HepG2 (cell line): Measurements from ENCODE around the gene EPSTI1. TPM values are rescaled to one million over a fixed set of nuclear protein-coding genes. Genes with fewer than 3 reads are reported as not detected.
A peak's percentile ranks its signal among the peaks of the same experiment; 100 is the strongest.

Experiments used
- ATAC-seq: fragments of 200-7000 bp; cut with Tn5 transposase; 3 replicates; pipeline ENCODE4 v1.9.1; 2020; ENCODE audit warnings: mild to moderate bottlenecking, moderate library complexity
- BruUV-seq: library from RNA; stranded (reverse); fragments of 400-500 nt; replicated peaks from 2 replicates; lab custom pipeline; 2021; lab: Mats Ljungman, UMichigan
- CTCF ChIA-PET: fragments of 300-600 bp; formaldehyde crosslinking; extraction: SDS; loops from one replicate; lab custom pipeline; 2021; ENCODE audit warnings: low total read pairs, inconsistent platforms, low intra/inter-chr PET ratio; lab: Yijun Ruan, JAX
- POLR2A ChIA-PET: fragments of 350-600 bp; sonication (Branson Sonifier 250); formaldehyde crosslinking; loops from one replicate; lab custom pipeline; 2020; ENCODE audit warnings: antibody characterized with exemption, inconsistent platforms; lab: Yijun Ruan, JAX
- DNase-seq: peaks from one replicate; pipeline ENCODE4 v3.0.0-alpha.2; 2015; ENCODE audit warnings: low spot score
- FAIRE-seq: peaks from 3 replicates; lab custom pipeline; 2011; peaks lifted over from hg19 to GRCh38; lab: Jason Lieb, UNC
- H2AFZ ChIP-seq: one replicate; pipeline ENCODE4 v1.6.1; 2011; ENCODE audit warnings: low read length, inconsistent platforms
- H3K27ac ChIP-seq: fragments of 300-600 bp; 3 replicates; pipeline ENCODE4 v1.8.0; 2011; ENCODE audit warnings: mixed run types, mild to moderate bottlenecking, mixed read lengths, low read length, inconsistent platforms; ENCODE audit not compliant: insufficient read depth; ENCODE audit errors: extremely low read length
- H3K27me3 ChIP-seq, 2 experiments: fragments of 200-600 bp in 1 of 2; 2 replicates in 1 of 2; 3 replicates in 1 of 2; pipeline versions ENCODE4 v1.6.0 to v1.8.0; 2011; ENCODE audit warnings: low read length in 2 of 2, mild to moderate bottlenecking in 2 of 2, moderate library complexity in 2 of 2, inconsistent platforms in 1 of 2; ENCODE audit not compliant: insufficient read depth in 2 of 2, control insufficient read depth in 1 of 2
- H3K36me3 ChIP-seq, 2 experiments: fragments of 200-600 bp in 1 of 2; replicated peaks in 1 of 2; 2 replicates in 1 of 2; 3 replicates in 1 of 2; pipeline versions ENCODE4 v1.5.1 to v1.8.0; 2011; ENCODE audit warnings: low read length in 2 of 2, inconsistent platforms in 1 of 2; ENCODE audit not compliant: insufficient read depth in 2 of 2, control insufficient read depth in 1 of 2
- H3K4me1 ChIP-seq: 2 replicates; pipeline ENCODE4 v1.5.1; 2012; ENCODE audit warnings: low read length, inconsistent platforms; ENCODE audit not compliant: insufficient read depth
- H3K4me2 ChIP-seq: 2 replicates; pipeline ENCODE4 v1.6.0; 2011; ENCODE audit warnings: low read depth, low read length, inconsistent platforms
- H3K4me3 ChIP-seq, 3 experiments: fragments of 200-600 bp in 1 of 3; sonication (generic), shearing (Covaris generic) in 1 of 3; replicated peaks in 1 of 3; 2 replicates each; pipeline ENCODE4 v1.5.1; 2011 to 2016; ENCODE audit warnings: low read length in 3 of 3, inconsistent platforms in 2 of 3, low read depth in 2 of 3, mild to moderate bottlenecking in 2 of 3, control low read depth in 1 of 3, mixed read lengths in 1 of 3; ENCODE audit not compliant: insufficient read depth in 1 of 3
- H3K79me2 ChIP-seq: one replicate; pipeline ENCODE4 v1.6.1; 2011; ENCODE audit warnings: low read length, inconsistent platforms; ENCODE audit not compliant: insufficient read depth
- H3K9ac ChIP-seq: 2 replicates; pipeline ENCODE4 v1.6.0; 2011; ENCODE audit warnings: mild to moderate bottlenecking, low read depth, low read length, inconsistent platforms; ENCODE audit not compliant: insufficient read depth
- H3K9me3 ChIP-seq: 2 replicates; pipeline ENCODE4 v1.5.1; 2012; ENCODE audit warnings: mild to moderate bottlenecking, low read length
- H4K20me1 ChIP-seq: 2 replicates; pipeline ENCODE4 v1.6.0; 2011; ENCODE audit warnings: inconsistent platforms, mild to moderate bottlenecking, low read length, moderate library complexity; ENCODE audit not compliant: insufficient read depth
- ARNT ChIP-seq: fragments of 450-650 bp; IDR thresholded peaks from 2 replicates; pipeline ENCODE4 v1.6.1; 2017
- CEBPB ChIP-seq: IDR thresholded peaks from 2 replicates; pipeline ENCODE4 v1.6.1; 2011; ENCODE audit warnings: low read depth, low read length, improper control_type of control experiment, borderline replicate concordance
- HOXA7 ChIP-seq: sonication (generic); formaldehyde crosslinking; IDR thresholded peaks from 2 replicates; pipeline ENCODE4 v1.8.1; 2022; ENCODE audit warnings: mild to moderate bottlenecking, missing genetic modification reagents, moderate library complexity
- ISL2 ChIP-seq: sonication (generic); formaldehyde crosslinking; IDR thresholded peaks from 2 replicates; pipeline ENCODE4 v1.5.0; 2020; ENCODE audit warnings: missing genetic modification reagents
- MAFK ChIP-seq, 2 experiments: IDR thresholded peaks in 1 of 2; conservative IDR thresholded peaks in 1 of 2; 2 replicates each; pipeline ENCODE4 v1.6.1; 2011; ENCODE audit warnings: improper control_type of control experiment in 2 of 2, low read length in 2 of 2
- MED8 ChIP-seq: sonication (generic); formaldehyde crosslinking; IDR thresholded peaks from 2 replicates; pipeline ENCODE4 v1.8.1; 2023; ENCODE audit warnings: mild to moderate bottlenecking, missing genetic modification reagents; ENCODE audit not compliant: insufficient replicate concordance
- MXD4 ChIP-seq: IDR thresholded peaks from 2 replicates; pipeline ENCODE4 v1.6.1; 2016; ENCODE audit warnings: mild to moderate bottlenecking, missing biosample characterization, missing genetic modification reagents
- PAXIP1 ChIP-seq: sonication (generic); formaldehyde crosslinking; conservative IDR thresholded peaks from 2 replicates; pipeline ENCODE4 v1.4.0; 2020; ENCODE audit warnings: mild to moderate bottlenecking, missing genetic modification reagents, moderate library complexity
- PCBP1 ChIP-seq: fragments of 200-400 bp; formaldehyde crosslinking; IDR thresholded peaks from 2 replicates; pipeline ENCODE4 v1.6.1; 2017; ENCODE audit warnings: mild to moderate bottlenecking, low read depth, low read length, borderline replicate concordance
- TOE1 ChIP-seq: sonication (generic); formaldehyde crosslinking; IDR thresholded peaks from 2 replicates; pipeline ENCODE4 v1.4.0; 2020; ENCODE audit warnings: mild to moderate bottlenecking, missing genetic modification reagents
- ZBTB3 ChIP-seq: sonication (generic); formaldehyde crosslinking; IDR thresholded peaks from 2 replicates; pipeline ENCODE4 v1.4.0; 2020; ENCODE audit warnings: low read depth, mild to moderate bottlenecking, moderate library complexity, missing genetic modification reagents, borderline replicate concordance
- ZNF350 ChIP-seq: sonication (generic); formaldehyde crosslinking; IDR thresholded peaks from 2 replicates; pipeline ENCODE4 v1.4.0; 2020; ENCODE audit warnings: mild to moderate bottlenecking, low read depth, missing genetic modification reagents, borderline replicate concordance
- ZNF512B ChIP-seq: sonication (generic); formaldehyde crosslinking; IDR thresholded peaks from 2 replicates; pipeline ENCODE4 v1.5.1; 2020; ENCODE audit warnings: missing genetic modification reagents, mild to moderate bottlenecking, borderline replicate concordance
- ZNF562 ChIP-seq: sonication (generic); formaldehyde crosslinking; IDR thresholded peaks from 2 replicates; pipeline ENCODE4 v1.8.0; 2022; ENCODE audit warnings: missing genetic modification reagents, borderline replicate concordance
- ZNF570 ChIP-seq: sonication (generic); formaldehyde crosslinking; IDR thresholded peaks from 2 replicates; pipeline ENCODE4 v1.4.0; 2020; ENCODE audit warnings: mild to moderate bottlenecking, missing genetic modification reagents, borderline replicate concordance
- ZNF576 ChIP-seq: sonication (generic); formaldehyde crosslinking; IDR thresholded peaks from 2 replicates; pipeline ENCODE4 v1.4.0; 2020; ENCODE audit warnings: mild to moderate bottlenecking, missing genetic modification reagents
- ZNF780A ChIP-seq: sonication (generic); formaldehyde crosslinking; IDR thresholded peaks from 2 replicates; pipeline ENCODE4 v1.8.0; 2022; ENCODE audit warnings: mild to moderate bottlenecking, missing genetic modification reagents, moderate library complexity
- ZNF879 ChIP-seq: sonication (generic); formaldehyde crosslinking; IDR thresholded peaks from 2 replicates; pipeline ENCODE4 v1.8.1; 2023; ENCODE audit warnings: missing genetic modification reagents
- WGBS: methylation state at CpG from one replicate; pipeline ENCODE4 v1.1.6; 2017; ENCODE audit warnings: low lambda C conversion rate; 5-methylcytosine and 5-hydroxymethylcytosine counted together
- in situ Hi-C: cut with HindIII; loops from 2 replicates; pipeline ENCODE4 v1.10.0; 2017; ENCODE audit warnings: low pct_unique_long_range_greater_than_20kb; ENCODE audit not compliant: extremely low pct_ligation_motif_present
- intact Hi-C: fragments of 100-400 bp; cut with micrococcal nuclease; formaldehyde crosslinking; loops from one replicate; pipeline ENCODE4 v1.10.0; 2022; ENCODE audit not compliant: unreplicated experiment
- polyA plus RNA-seq, 8 experiments: library from polyadenylated mRNA; depleted of rRNA in 3 of 8; stranded (reverse) in 7 of 8; unstranded in 1 of 8; fragments of >200 nt; fragmentation: Illumina TruSeq in 4 of 8; extraction: Trizol in 4 of 8; gene quantifications; 2 replicates each; pipeline versions ENCODE4 v1.2.1 to v1.2.3, GENCODE V29; 2011 to 2016; ENCODE audit warnings: low read depth in 4 of 8, missing spikeins in 1 of 8, mixed read lengths in 1 of 8; ENCODE audit not compliant: insufficient read depth in 1 of 8
- total RNA-seq, 5 experiments: library from RNA; depleted of rRNA; stranded (reverse); fragments of >200 nt; fragmentation: Illumina TruSeq; extraction: Trizol; gene quantifications; 2 replicates each; pipeline ENCODE4 v1.2.3, GENCODE V29; 2016; ENCODE audit warnings: low read depth in 1 of 5

The EPSTI1 gene
- total and polyA plus RNA-seq, 2 of the 13 experiments (the other 11 are each of a cell fraction or from before 2014, with no cell fraction given): 0.03 TPM; not detected in 1

DNA sequence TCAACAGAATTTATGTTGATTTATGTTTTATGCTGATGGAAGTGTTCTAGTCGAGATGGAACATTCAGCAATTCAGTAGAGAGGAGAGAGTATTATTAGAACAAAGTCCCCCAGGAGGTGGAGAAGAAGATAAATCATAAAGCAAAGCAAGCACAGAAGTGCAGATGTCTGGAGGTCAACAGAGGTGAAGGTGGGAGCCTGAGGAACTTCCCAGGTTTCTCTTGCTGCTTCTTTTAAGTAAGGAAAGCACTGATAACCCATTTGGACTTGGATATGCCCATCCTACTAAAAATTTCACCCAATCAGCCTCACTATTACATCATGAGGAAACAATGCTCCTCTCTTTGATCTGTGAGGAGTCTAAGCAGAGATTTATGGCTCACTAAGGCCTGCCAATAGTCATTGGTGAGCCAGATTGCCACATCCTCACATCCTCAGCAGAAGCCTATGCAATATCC lies 98.8 kb downstream of the EPSTI1 start:
- Histone ChIP-seq H3K9ac (no peak overlapping the region), H3K79me2 (no peaks in the 10 kb centered on the region), H3K4me1 (no peaks in the 10 kb centered on the region), H2AFZ (no peak overlapping the region), H3K36me3 (no peaks in the 10 kb centered on the region), H3K27me3 (no peaks in the 10 kb centered on the region), H3K27ac (no peak overlapping the region), H3K4me2 (no peak overlapping the region), H4K20me1 (no peaks in the 10 kb centered on the region), H3K9me3 (no peaks in the 10 kb centered on the region), H3K4me3 (no peak overlapping the region)
- TF ChIP-seq ZNF576 (no peak), MXD4 (no peak), ZNF570 (CRISPR knock-in tag) (no peak), ZBTB3 (CRISPR knock-in tag) (no peak), ZNF350 (no peak), HOXA7 (CRISPR knock-in tag) (no peak), ZNF562 (CRISPR knock-in tag) (no peak), ZNF512B (CRISPR knock-in tag) (no peak), TOE1 (no peak), ZNF780A (CRISPR knock-in tag) (no peak), PAXIP1 (CRISPR knock-in tag) (no peak), ISL2 (no peak), MED8 (no peak), ZNF879 (CRISPR knock-in tag) (no peak), PCBP1 (no peak), CEBPB (0 out of 2 replicates have a peak, but pooled peaks have one; percentile 6), MAFK (conservative IDR thresholded peaks at IDR 0.05 in 1 of 2, IDR thresholded peaks at IDR 0.05 in 1 of 2; ENCODE audit: low read length in 2 of 2) (0 out of 4 replicates have a peak, but pooled peaks of 1 of the 2 experiments have one; percentile 7), ARNT (no peak)
- ChIA-PET POLR2A (no interaction called here), CTCF (no interaction called here)
- WGBS: 0% methylated on average over 1 of the region's 1 CpG
- FAIRE-seq (no peak), ATAC-seq (no peak), DNase-seq (no peak)
- BruUV-seq: no TSS peak
- intact Hi-C loops (loop anchor here (2.0 kb wide), 1 partner anchor 70 kb away; no protein-coding TSS in a partner anchor), in situ Hi-C loops (no loop called here)
